Hippocampal formation (tissue), 2 donors: ENCODE data around the gene FAM170B.

Experiments used
- DNase-seq, 2 donors: peaks; one replicate each; lab custom pipeline; 2025; lab: John Stamatoyannopoulos, UW

Gene FAM170B

DNA sequence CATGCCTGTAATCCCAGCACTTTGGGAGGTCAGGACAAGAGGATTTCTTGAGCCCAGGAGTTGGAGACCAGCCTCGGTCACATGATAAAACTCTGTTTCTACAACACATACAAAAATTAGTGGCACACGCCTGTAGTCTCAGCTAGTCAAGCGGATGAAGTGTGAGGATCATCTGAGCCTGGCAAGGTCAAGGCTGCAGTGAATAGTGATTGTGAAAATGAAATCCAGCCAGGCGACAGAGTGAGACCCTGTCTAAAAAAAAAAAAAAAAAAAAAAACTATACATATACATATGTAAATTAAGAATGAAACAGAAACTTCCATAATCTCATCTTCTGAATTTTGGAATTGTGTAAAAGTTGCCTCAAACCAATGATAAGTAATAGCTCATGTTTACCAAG, 18.2 kb upstream of the FAM170B start:
- no peak for DNase-seq

- no peak for DNase-seq
Observed at GRCh38 chr10:49151481-49151880, 17.7 kb upstream of the FAM170B start.

GRCh38 chr10:49151025-49151445, 17.2 kb upstream of the FAM170B start:
- DNase-seq, result no peak

GRCh38 chr10:49150426-49150825, 16.6 kb upstream of the FAM170B start:
- no peak for DNase-seq

DNA sequence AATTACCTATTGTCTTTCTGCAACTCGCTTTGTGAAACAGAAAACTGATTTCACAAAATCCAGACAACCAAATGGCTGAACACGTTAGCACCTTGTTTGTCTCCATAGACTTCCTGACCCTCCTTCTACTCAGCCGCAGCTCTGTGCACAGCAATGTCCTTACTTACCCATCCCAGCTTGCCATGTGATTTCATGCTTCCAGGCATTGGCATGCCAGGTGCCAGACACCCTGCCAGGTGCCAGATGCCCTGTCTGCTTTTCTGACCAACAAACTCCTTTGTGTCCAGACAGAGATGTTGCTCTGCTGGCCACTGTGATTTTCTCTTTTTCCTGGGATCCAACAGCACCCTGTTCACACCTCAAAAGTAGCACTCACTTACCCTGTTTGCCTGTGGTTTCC, 16.1 kb upstream of the FAM170B start:
- DNase-seq, result no peak

DNA sequence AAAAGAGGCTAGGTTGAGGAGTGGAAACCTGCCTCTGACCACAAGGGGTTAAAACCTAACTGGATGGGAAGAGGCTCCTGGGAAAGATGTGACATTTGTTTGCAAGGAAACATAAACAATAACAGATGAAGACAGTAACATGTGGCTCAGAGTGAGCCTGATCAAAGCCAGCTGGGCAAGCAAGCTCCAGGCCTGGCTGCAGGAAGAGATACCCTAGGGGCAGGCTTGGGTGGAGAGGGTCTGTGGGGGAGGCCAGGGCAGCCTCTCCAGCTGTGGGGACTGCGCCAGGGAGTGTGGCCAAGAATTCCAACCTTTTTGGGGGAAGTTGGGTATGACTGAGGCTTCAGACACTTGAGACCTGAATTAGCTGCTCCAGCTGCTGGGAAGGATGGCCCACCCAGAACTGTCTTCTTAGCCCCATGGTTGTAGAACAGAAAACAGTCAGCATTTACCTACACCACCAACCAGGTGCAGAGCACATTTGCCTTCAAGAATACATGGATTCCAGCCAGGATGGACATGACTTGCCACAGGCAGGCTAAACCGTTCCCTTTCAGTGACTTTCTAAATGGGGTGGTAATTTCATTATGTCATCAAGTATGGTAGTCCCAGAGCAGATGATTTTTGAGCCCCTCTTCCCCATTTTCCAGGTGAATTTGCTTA, 10.4 kb upstream of the FAM170B start:
- no peak for DNase-seq

DNA sequence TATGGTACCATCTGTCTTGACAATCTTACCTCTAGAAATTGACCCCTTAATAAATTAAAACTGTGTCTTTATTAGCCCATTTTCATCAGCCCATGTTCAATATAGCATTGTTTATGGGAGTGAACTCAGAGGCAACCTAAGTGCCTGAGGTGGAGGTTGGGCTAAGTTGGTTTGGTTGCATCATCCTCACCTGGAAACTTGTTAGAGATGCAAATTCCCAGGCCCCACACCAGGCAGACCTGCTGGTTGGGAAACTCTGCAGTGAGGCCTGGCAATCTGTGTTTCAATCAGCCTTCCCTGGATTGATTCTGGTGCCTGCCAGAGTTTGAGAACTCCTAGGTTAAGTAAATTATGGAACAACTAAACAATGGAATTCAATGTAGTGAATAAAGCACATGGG, 9.4 kb upstream of the FAM170B start:
- no peak for DNase-seq

DNA sequence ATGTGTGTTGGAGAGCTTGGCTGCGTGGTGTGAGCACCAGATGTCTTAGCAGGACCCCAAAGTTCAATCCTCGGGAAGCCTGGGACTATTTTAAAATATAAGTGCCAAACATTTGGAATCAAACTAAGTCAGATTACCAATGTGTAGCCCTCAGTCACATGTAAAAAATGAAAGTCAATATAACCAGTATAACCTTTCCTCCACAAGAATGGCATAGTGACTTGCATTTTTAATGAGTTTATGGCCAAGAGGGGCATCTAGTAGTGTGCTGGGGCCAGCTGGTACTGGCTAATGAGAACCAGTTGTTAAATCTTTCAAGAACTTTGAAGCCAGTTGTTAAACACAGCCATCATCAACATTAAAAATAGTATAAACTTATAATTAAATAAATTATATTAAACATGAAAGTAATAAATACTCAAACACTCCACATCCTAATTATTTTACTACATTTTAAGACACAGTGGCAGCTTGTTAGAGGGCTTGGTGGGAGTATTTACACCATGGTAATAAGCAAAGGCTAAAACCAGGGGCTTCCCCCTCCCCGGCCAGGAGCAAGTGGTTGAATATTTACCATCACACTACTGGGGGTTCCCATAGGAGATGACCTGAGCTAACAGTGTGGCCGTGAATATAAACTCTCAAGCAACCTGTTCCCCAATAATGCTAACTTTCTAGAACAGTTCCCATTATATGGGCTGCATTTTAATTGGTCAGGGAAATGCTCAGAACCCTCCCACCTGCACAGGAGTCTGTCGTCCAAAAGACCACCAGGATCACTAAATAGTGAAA, 7.9 kb upstream of the FAM170B start:
- no peak for DNase-seq

GRCh38 chr10:49140304-49141177, 6.7 kb upstream of the FAM170B start:
- no peak for DNase-seq

- DNase-seq, result no peak
Observed at GRCh38 chr10:49139846-49140195, 6.0 kb upstream of the FAM170B start.

GRCh38 chr10:49139028-49139845, 5.4 kb upstream of the FAM170B start:
- DNase-seq, result no peak

DNA sequence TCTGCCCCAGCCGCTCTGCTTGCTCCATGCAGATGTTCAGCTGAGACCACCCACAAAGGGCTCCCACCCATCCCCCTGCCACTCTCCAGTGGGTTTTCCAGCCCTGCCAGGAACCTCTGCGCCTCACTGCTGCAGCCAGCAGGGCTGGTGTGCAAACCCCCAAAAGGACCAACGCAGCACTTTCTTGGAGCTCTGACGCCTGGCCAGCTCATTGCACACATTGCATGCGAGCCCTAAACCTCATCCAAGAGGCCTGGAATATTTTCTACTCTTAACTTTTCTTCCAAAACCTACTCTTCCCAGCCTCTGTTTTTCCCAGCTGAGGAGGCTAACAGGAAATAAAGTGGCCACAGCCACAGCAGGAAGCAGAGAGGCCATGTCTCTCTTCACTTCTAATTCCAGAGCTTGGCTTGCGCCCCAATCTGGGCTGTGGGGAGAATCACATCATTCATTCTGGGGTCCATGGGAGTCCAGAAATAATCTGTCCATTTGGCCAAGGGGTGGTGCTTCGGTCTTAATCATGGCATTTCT, 4.6 kb upstream of the FAM170B start:
- DNase-seq, result no peak

DNA sequence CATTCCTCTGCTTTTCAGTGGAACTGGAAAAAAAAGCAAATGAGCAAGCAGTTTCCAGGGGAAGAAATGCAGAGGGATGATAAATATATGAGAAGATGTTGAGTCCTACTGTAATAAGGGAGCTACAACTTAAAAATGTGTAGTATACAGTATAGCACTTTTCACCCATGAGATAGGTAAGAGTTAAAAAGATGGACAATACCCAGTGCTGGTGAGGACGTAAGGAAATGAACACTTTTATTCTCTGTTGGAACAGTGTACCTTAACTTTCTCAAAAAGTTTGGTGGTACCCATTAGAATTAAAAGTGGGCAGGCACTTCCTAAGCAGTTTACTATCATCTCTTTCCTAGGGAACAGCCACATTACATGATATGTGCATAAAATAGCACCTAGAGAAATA, 2.7 kb upstream of the FAM170B start:
- DNase-seq, result no peak

DNA sequence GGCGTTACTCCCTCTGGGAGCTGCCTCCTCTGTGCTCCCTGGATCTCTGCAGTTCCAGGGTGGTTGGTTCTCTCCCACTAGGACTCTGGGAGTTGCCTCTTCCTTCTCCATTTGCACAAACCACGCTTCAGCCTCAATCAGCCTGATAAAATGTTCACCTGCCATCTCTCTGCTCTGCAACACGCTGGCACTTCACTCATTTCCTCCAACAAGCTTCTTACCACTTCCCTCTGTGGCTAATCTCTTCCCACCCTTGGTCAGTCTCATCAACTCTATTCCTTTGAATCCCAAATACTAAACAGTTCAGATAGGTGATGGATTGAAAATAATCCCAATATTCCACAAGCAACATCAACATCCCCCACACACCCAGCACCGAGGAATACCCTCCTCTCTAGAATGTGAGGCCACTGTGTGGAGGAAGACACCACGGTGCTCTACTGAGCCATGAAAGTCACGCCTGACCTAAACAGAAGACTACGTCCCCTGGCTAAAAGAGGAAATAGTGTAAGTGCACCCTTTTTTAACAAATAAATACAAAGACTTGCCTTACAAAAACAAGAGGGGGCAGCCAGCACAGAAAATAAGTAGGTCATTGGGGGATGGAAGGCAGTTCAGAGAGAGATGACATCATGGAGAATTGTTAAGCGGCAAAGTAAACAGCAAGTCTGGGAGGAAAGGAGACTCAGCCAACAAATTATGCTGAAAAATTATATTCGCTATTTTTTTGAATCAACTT, 1.9 kb upstream of the FAM170B start:
- no peak for DNase-seq

GRCh38 chr10:49134327-49134726, 506 bp upstream of the FAM170B start:
- DNase-seq, result no peak

- DNase-seq, result no peak
Observed at GRCh38 chr10:49132362-49132737, 1.5 kb downstream of the FAM170B start.

GRCh38 chr10:49131507-49132361, 2.1 kb downstream of the FAM170B start:
- no peak for DNase-seq

DNA sequence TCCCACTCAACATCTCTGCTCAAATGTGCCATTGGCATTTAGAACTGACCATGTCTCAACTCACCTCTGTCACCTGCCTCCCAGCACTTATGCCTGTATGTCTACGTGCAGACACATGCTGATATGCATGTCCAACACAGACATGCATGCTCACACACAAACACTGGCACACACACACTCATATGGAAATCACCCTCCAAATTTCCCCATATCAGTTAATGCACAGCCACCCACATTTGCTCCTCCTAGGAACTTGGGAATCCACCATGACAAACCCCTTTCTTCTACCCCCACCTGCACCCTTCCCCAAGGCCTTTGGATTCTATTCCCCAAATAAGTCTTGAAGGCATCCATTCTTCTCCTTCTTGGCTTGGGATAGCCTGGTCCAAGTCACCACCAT, 4.4 kb downstream of the FAM170B start:
- no peak for DNase-seq

DNA sequence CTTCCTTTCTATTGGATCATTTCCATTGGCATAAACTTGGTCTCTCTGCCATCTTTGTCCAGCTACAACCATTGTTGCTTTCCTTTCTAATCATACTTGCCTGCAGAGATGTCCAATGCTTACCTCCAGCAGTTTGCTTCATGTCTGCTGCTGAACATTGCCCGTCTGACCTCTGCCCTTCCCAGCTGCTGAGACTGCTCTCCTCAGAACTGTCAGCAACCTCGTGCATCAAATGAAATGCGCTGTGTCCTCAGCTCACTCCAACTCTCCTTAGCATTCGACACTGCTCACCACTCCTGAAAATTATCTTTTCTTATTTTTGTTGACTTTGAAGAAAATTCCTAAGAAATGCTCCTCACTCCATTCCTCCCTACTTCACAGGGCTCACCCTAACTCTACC, 5.0 kb downstream of the FAM170B start:
- no peak for DNase-seq
